Activated naive CD4-positive, alpha-beta T cell treated with anti-CD3 and anti-CD28 coated beads, Interleukin-2, amount 50 U/mL, for 24 hours (primary cell): Measurements from ENCODE around the gene TNFSF9.
"Not testable (repeated sequence)": the region's sequence is repeated elsewhere in the genome, so short reads cannot be mapped to it uniquely, and the experiment has no call there.

Source experiments
- H3K27ac Mint-ChIP-seq: one replicate; pipeline ENCODE4 v1.8.0; 2021; ENCODE audit warnings: mild to moderate bottlenecking, mixed read lengths
- H3K27me3 Mint-ChIP-seq: one replicate; pipeline ENCODE4 v1.8.0; 2021; ENCODE audit warnings: mixed read lengths
- H3K36me3 Mint-ChIP-seq: one replicate; pipeline ENCODE4 v1.8.0; 2021; ENCODE audit warnings: mixed read lengths
- H3K4me1 Mint-ChIP-seq: one replicate; pipeline ENCODE4 v1.8.0; 2021; ENCODE audit warnings: mixed read lengths
- H3K4me3 Mint-ChIP-seq: one replicate; pipeline ENCODE4 v1.8.0; 2021; ENCODE audit warnings: mild to moderate bottlenecking, mixed read lengths
- H3K9me3 Mint-ChIP-seq: one replicate; pipeline ENCODE4 v1.8.0; 2021; ENCODE audit warnings: mixed read lengths

Gene TNFSF9

GRCh38 chr19:6572217-6572616, 41.4 kb downstream of the TNFSF9 start:
- H3K4me3 Mint-ChIP-seq = no peak overlapping the region
- no peaks in the 10 kb centered on the region for H3K9me3 Mint-ChIP-seq
- no peak overlapping the region for H3K27ac Mint-ChIP-seq
- peaks cover 5% of the 10 kb centered on the region for H3K27me3 Mint-ChIP-seq
- no peaks in the 10 kb centered on the region for H3K4me1 Mint-ChIP-seq
- no peaks in the 10 kb centered on the region for H3K36me3 Mint-ChIP-seq

- H3K36me3 Mint-ChIP-seq = no peaks in the 10 kb centered on the region
- H3K4me1 Mint-ChIP-seq = no peaks in the 10 kb centered on the region
These were observed 42.5 kb downstream of the TNFSF9 start for GRCh38 chr19:6573350-6573749.

GRCh38 chr19:6576869-6577475, 46.1 kb downstream of the TNFSF9 start:
- Mint-ChIP-seq H3K36me3 (no peaks in the 10 kb centered on the region), H3K4me1 (no peaks in the 10 kb centered on the region), H3K27ac (no peak overlapping the region), H3K4me3 (no peak overlapping the region), H3K9me3 (no peaks in the 10 kb centered on the region), H3K27me3 (no peaks in the 10 kb centered on the region)

More at GRCh38 chr19:6573350-6573749, 42.5 kb downstream of the TNFSF9 start:
- peaks cover 3% of the 10 kb centered on the region for H3K27me3 Mint-ChIP-seq
- no peaks in the 10 kb centered on the region for H3K9me3 Mint-ChIP-seq
- H3K27ac Mint-ChIP-seq = no peak overlapping the region
- H3K4me3 Mint-ChIP-seq = no peak overlapping the region

- Mint-ChIP-seq H3K27me3 (no peaks in the 10 kb centered on the region), H3K9me3 (no peaks in the 10 kb centered on the region), H3K4me3 (no peak overlapping the region), H3K4me1 (no peaks in the 10 kb centered on the region), H3K27ac (no peak overlapping the region), H3K36me3 (no peaks in the 10 kb centered on the region)
These were observed 46.8 kb downstream of the TNFSF9 start for GRCh38 chr19:6577476-6578125.

GRCh38 chr19:6579450-6580178, 48.8 kb downstream of the TNFSF9 start:
- Mint-ChIP-seq H3K27me3 (no peaks in the 10 kb centered on the region), H3K27ac (no peak overlapping the region), H3K4me3 (no peak overlapping the region), H3K4me1 (no peaks in the 10 kb centered on the region), H3K9me3 (no peaks in the 10 kb centered on the region), H3K36me3 (no peaks in the 10 kb centered on the region)

- H3K9me3 Mint-ChIP-seq = no peaks in the 10 kb centered on the region
- H3K4me1 Mint-ChIP-seq = no peaks in the 10 kb centered on the region
- H3K27ac Mint-ChIP-seq = no peak overlapping the region
- no peak overlapping the region for H3K4me3 Mint-ChIP-seq
- H3K27me3 Mint-ChIP-seq = no peaks in the 10 kb centered on the region
- H3K36me3 Mint-ChIP-seq = no peaks in the 10 kb centered on the region
These were observed 49.5 kb downstream of the TNFSF9 start for GRCh38 chr19:6580313-6580712.

GRCh38 chr19:6582515-6583484, 52.0 kb downstream of the TNFSF9 start:
- Mint-ChIP-seq H3K27me3 (peaks cover 14% of the 10 kb centered on the region), H3K4me1 (peaks cover 17% of the 10 kb centered on the region)
- H3K4me3 Mint-ChIP-seq, H3K36me3 Mint-ChIP-seq, H3K9me3 Mint-ChIP-seq, H3K27ac Mint-ChIP-seq: not testable (repeated sequence)
